H7 (cell line): ENCODE measurements around the gene TM2D3. TPM values are rescaled to one million over a fixed set of nuclear protein-coding genes. Genes with fewer than 3 reads are reported as not detected.
"Not testable (repeated sequence)": the region's sequence is repeated elsewhere in the genome, so short reads cannot be mapped to it uniquely, and the experiment has no call there.

ENCODE experiments used
- DNase-seq: peaks from one replicate; pipeline ENCODE4 v3.0.0; 2012
- H3K27me3 ChIP-seq: 2 replicates; pipeline ENCODE4 v1.6.0; 2011; ENCODE audit warnings: mild to moderate bottlenecking, low read length; ENCODE audit not compliant: control insufficient read depth, insufficient read depth
- H3K36me3 ChIP-seq: replicated peaks from 2 replicates; pipeline ENCODE4 v1.5.1; 2011; ENCODE audit warnings: low read length; ENCODE audit not compliant: control insufficient read depth, insufficient read depth
- H3K4me3 ChIP-seq: 2 replicates; pipeline ENCODE4 v1.5.1; 2011; ENCODE audit warnings: low read depth, mild to moderate bottlenecking, control low read depth, low read length, moderate library complexity; ENCODE audit not compliant: insufficient read depth
- total RNA-seq: library from RNA; depleted of rRNA; stranded (reverse); fragments of >200 nt; shearing (Covaris generic); gene quantifications from 2 replicates; pipeline ENCODE4 v1.2.3, GENCODE V29; 2014

The TM2D3 gene
- total RNA-seq, 1 experiment from 2014 or later = 41.6 TPM

- Histone ChIP-seq H3K36me3 (no peaks in the 10 kb centered on the region; the same call in 1 of the 2 replicates), H3K4me3 (no peak overlapping the region), H3K27me3 (no peaks in the 10 kb centered on the region)
- DNase-seq = peak; percentile 34
These were observed 20.1 kb upstream of the TM2D3 start for GRCh38 chr15:101672298-101672697.

GRCh38 chr15:101669744-101670143 is 17.6 kb upstream of the TM2D3 start:
- Histone ChIP-seq H3K27me3 (no peaks in the 10 kb centered on the region), H3K4me3 (no peak overlapping the region), H3K36me3 (no peaks in the 10 kb centered on the region; the same call in 1 of the 2 replicates)
- DNase-seq = no peak

- no peak for DNase-seq
- H3K4me3 ChIP-seq = no peak overlapping the region
- no peaks in the 10 kb centered on the region for H3K27me3 ChIP-seq
- no peaks in the 10 kb centered on the region; the same call in 1 of the 2 replicates for H3K36me3 ChIP-seq
These were observed 15.7 kb upstream of the TM2D3 start for GRCh38 chr15:101667881-101668280.

GRCh38 chr15:101664303-101664913 is 12.2 kb upstream of the TM2D3 start:
- H3K27me3 ChIP-seq = no peaks in the 10 kb centered on the region
- H3K4me3 ChIP-seq = no peak overlapping the region
- no peaks in the 10 kb centered on the region for H3K36me3 ChIP-seq
- no peak for DNase-seq

GRCh38 chr15:101662203-101662602 is 10.0 kb upstream of the TM2D3 start:
- no peaks in the 10 kb centered on the region for H3K36me3 ChIP-seq
- H3K4me3 ChIP-seq = no peak overlapping the region
- H3K27me3 ChIP-seq = no peaks in the 10 kb centered on the region
- no peak for DNase-seq

GRCh38 chr15:101660005-101660404 is 7.8 kb upstream of the TM2D3 start:
- Histone ChIP-seq H3K27me3 (no peaks in the 10 kb centered on the region), H3K36me3 (no peaks in the 10 kb centered on the region), H3K4me3 (no peak overlapping the region)
- no peak for DNase-seq

GRCh38 chr15:101657968-101658784 is 6.0 kb upstream of the TM2D3 start:
- no peaks in the 10 kb centered on the region for H3K36me3 ChIP-seq
- no peak overlapping the region for H3K4me3 ChIP-seq
- no peaks in the 10 kb centered on the region; the same call in 1 of the 2 replicates for H3K27me3 ChIP-seq
- no peak for DNase-seq

GRCh38 chr15:101657171-101657570 is 5.0 kb upstream of the TM2D3 start:
- no peak for DNase-seq
- no peaks in the 10 kb centered on the region; the same call in 1 of the 2 replicates for H3K27me3 ChIP-seq
- H3K36me3 ChIP-seq = no peaks in the 10 kb centered on the region
- H3K4me3 ChIP-seq = no peak overlapping the region

GRCh38 chr15:101654624-101655337 is 2.6 kb upstream of the TM2D3 start:
- DNase-seq, H3K27me3 ChIP-seq, H3K36me3 ChIP-seq, H3K4me3 ChIP-seq: not testable (repeated sequence)

GRCh38 chr15:101654171-101654570 is 2.0 kb upstream of the TM2D3 start:
- DNase-seq = no peak
- Histone ChIP-seq H3K4me3 (no peak overlapping the region), H3K27me3 (no peaks in the 10 kb centered on the region; the same call in 1 of the 2 replicates), H3K36me3 (peaks cover 2% of the 10 kb centered on the region; the same call in 1 of the 2 replicates)

GRCh38 chr15:101652786-101653430 is 727 bp upstream of the TM2D3 start:
- Histone ChIP-seq H3K27me3 (no peaks in the 10 kb centered on the region; the same call in 1 of the 2 replicates), H3K4me3 (peak overlapping the region; percentile 80), H3K36me3 (peaks cover 2% of the 10 kb centered on the region)
- peak; percentile 69 for DNase-seq

GRCh38 chr15:101651554-101652097 is 555 bp downstream of the TM2D3 start:
- peak overlapping the region; percentile 80 for H3K4me3 ChIP-seq
- no peak for DNase-seq
- H3K27me3 ChIP-seq = no peaks in the 10 kb centered on the region; the same call in 1 of the 2 replicates
- peaks cover 4% of the 10 kb centered on the region for H3K36me3 ChIP-seq

- Histone ChIP-seq H3K4me3 (no peak overlapping the region), H3K27me3 (no peaks in the 10 kb centered on the region; the same call in 1 of the 2 replicates), H3K36me3 (peaks cover 9% of the 10 kb centered on the region)
- no peak for DNase-seq
These were observed 2.0 kb downstream of the TM2D3 start for GRCh38 chr15:101650145-101650544.

GRCh38 chr15:101648356-101648755 is 3.8 kb downstream of the TM2D3 start:
- no peak for DNase-seq
- no peaks in the 10 kb centered on the region; the same call in 1 of the 2 replicates for H3K27me3 ChIP-seq
- H3K36me3 ChIP-seq = peaks cover 14% of the 10 kb centered on the region
- no peak overlapping the region for H3K4me3 ChIP-seq
